HL-60/S4 treated with retinoic acid at 250 ng/mL for 4 days and 3 days (cell line): ENCODE measurements around the gene RABGEF1.
"Not testable (repeated sequence)": the region's sequence is repeated elsewhere in the genome, so short reads cannot be mapped to it uniquely, and the experiment has no call there.

Source experiments
- in situ Hi-C: fragments of 300-500 bp; cut with MboI; formaldehyde crosslinking; loops from 2 replicates; pipeline ENCODE4 v1.7.0; 2022; ENCODE audit warnings: low sequenced_read_pairs

Gene RABGEF1

GRCh38 chr7:66735154-66735553 lies 5.4 kb upstream of the RABGEF1 start:
- in situ Hi-C loops: no loop called here

DNA sequence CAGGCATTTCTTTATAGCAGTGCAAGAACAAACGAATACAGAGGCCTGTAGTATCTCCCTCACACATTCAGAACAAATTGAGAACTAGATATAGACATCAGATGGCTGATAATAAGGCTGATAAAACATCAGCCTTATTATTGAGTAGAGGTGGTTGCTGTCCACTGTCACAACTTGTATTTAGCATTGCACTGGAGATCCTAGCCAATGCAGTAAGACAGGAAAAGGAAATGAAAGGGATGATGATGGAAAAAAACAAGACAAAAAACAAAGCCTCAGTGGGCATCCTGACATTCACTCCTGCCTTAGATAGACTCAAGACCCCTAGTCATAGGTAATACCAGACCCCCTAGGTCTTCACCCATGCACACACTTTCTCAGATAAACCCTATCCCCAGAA lies 4.7 kb upstream of the RABGEF1 start:
- in situ Hi-C loops: no loop called here

- in situ Hi-C loops: no loop called here
These were observed 3.6 kb upstream of the RABGEF1 start for GRCh38 chr7:66736892-66737291.

DNA sequence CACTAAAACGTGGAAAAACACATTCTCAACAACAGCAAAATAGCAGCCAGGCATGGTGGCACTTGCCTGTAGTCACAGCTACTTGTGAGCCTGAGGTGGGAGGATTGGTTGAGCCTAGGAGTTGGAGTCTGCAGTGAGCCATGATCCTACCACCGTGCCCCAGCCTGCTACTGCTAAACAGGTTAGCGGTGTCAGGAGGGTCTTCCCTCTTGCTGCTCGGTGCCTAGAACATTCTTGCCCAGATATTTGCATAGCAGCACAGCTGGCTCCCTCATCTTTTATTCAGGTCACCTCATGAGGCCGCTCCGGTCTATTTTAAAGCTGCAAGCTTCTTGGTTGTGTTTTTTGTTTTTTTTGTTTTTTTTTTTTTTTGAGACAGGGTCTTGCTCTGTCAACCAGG lies 2.9 kb upstream of the RABGEF1 start:
- in situ Hi-C loops: no loop called here

DNA sequence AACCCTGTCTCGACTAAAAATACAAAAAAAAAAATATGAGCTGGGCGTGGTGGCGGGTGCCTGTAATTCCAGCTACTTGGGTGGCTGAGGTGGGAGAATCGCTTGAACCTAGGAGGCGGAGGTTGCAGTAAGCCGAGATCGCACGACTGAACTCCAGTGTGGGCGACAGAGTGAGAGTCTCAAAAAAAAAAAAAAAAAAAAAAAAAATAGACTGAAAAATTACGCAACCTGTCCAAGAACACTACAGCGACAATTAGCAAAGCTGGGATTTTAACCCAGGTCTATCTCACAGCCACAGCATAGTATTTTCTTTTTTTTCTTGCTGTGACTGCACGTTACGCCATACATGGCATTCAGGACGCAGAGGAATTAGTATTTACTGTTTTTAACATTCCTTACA lies 1.1 kb upstream of the RABGEF1 start:
- in situ Hi-C loops: no loop called here

DNA sequence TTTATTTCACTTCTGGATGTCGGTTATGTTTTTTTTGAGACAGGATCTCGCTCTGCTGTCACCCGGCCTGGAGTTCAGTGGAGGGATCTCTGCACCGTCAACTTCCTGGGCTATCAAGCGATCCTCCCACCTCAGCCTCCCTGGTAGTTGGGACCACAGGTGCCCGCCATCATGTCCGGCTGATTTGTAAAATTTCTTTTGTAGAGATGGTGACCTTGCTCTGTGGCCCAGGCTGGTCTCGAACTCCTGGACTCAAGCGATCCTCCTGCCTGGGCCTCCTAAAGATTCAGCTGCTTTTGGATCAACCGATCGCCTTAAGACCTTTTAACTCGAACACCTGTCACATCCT lies 606 bp upstream of the RABGEF1 start:
- in situ Hi-C loops: no loop called here

DNA sequence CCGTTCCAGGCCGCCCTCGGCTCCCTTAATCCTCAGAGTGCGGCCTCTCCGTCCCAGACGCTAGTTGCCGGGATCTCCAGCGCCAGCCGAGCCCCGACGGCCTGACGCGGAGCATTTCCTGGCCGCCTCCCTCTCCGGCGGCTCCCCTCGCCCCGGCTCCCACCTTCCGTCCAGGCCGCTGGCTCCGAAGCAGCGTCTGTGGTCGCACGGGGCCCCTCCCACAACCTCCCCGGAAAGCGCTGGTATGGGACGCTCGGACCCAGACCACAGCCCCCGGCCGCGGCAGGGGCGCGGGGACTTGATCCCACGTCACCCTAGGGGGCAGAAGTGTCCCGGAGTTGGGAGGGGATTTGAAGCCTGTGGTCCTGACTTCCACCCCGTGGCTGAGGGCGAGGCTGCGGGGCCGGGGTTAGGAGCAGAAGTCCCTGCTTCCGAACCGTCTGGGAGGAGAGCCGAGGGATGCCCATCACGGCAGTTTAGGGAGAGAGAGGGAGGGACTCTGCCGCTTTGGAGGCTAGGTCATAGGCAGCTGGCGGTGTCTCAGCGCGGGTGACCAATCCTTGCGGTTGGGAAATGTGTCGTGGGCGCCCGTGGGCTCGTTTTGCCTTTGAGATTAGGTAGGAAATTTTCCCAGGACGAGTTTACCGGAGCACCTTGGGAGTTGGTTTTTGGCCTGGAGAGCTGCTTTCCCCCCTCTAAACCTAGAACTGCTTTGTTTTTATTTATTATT lies 612 bp downstream of the RABGEF1 start:
- in situ Hi-C loops: not testable (repeated sequence)

DNA sequence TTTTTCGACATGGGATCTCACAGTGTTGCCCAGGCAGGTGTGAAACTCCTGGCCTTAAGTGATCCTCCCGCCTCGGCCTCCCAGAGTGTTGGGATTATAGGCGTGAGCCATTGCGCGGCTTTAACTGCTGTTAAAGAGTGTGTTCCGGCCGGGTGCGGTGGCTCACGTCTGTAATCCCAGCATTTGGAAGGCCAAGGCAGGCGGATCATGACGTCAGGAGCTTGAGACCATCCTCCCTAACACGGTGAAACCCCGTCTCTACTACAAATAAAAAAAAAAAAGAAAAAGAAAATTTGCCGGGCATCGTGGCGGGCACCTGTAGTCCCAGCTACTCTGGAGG lies 1.1 kb downstream of the RABGEF1 start:
- in situ Hi-C loops: no loop called here

DNA sequence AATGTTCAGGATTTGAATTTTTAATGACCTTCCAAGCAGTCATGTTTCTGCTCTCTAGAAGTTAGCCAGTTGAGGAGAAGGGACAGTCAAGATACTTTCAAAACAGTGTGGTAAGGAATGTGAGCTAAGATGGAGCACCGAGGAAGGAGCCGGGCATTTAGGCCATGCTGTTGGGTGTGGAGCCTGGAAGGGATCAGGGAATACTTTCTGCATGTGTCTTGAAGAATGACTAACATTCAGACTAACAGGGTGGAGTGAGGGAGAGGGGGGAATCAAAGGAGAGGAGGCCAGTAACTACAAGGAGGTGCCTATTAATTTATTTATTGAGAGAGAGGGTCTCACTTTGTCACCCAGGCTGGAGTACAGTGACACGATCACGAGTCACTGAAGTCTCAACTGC lies 1.8 kb downstream of the RABGEF1 start:
- in situ Hi-C loops: not testable (repeated sequence)

DNA sequence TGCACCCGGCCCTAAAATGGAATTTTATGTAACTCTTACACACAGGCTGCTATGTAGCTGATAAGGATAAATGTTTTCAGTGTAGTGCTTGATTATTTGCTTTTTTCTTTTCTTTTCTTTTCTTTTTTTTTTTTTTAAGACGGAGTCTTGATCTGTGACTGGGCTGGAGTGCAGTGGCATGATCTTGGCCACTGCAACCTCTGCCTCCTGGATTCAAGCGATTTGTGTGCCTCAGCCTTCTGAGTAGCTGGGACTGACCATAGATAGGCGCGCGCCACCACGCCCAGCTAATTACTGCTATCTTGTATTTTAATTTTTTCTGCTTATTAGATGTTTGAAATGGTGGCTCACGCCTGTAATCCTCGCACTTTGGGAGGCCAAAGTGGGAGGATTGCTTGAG lies 3.4 kb downstream of the RABGEF1 start:
- in situ Hi-C loops: no loop called here

DNA sequence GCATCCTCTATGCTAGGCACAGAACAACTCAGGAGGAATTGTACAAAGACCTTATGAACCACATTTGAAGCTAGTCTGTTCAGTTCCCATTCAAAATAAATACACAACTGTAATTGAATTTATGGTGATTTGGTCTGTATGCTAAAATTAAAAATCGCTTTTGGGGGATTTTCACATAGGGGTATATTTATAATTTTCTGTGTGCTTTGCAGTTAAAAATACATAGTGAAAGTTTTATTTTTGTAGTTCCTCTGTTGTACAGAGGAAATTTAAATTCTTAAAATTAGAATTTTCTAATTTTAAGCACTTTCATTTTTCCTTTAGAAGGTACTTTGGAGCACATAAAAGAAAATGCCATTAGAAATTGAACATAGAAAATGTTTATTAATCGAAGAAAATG lies 6.9 kb downstream of the RABGEF1 start:
- in situ Hi-C loops: no loop called here

DNA sequence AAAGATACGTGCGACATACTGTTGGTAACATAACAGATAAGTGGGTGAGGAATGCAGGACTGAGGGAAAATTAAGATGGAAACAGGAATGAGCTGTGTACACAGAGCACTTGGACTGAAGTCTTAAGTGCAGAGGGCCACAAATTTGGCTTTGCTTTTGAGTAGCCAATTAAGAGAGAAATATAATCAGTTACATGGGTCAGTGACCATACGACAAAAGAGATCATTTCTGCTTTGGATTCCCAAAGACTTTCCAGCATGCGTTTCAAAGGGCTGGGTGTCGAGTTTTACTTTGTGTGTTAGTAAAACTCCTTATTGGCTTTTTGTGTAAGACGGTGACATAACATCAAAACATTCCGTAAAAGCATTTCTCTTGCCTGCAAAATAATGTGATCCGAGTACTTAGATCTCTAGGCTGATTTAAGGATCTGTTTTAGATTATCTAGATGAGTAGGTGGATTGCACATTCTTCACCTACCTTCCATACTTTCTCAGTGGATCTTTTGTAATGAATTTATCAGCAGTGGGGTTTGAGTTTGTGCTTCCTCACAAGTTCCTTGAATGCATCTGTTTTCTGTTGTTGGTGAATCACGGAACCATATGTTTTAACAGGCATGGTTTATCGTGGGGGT lies 7.5 kb downstream of the RABGEF1 start:
- in situ Hi-C loops: no loop called here

DNA sequence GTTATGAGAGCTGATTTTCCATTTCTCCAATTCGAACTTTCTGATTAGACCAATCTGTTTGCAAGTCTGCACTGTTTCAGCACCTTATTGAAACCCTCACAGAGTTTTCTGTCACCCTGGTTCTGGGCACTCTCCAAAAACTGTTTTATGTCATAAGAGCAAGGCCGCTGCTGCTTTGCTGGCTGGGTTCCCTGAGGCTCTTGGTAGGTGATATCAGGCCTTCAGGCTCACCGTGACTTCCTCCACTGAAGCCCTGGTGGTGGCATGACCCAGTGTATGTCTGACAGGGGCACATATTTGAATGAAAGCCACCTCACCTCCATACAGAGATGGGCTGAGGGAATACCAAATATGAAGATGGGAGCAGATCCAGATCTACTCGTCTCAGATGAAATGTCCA lies 8.3 kb downstream of the RABGEF1 start:
- in situ Hi-C loops: no loop called here

DNA sequence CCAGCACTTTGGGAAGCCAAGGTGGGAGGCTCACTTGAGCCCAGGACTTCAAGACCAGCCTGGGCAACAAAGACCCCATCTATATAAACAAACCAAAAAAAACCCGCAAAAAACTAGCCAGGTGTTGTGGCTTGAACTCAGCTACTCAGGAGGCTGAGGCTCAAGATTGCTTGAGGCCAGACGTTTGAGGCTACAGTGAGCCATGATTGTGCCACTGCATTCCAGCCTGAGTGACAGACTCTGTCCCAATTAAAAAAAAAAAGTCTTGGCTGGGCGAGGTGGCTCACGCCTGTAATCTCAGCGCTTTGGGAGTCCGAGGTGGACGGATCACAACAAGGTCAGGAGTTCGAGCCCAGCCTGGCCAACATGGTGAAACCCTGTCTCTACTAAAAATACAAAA lies 11.4 kb downstream of the RABGEF1 start:
- in situ Hi-C loops: no loop called here

GRCh38 chr7:66754541-66754940 lies 14.0 kb downstream of the RABGEF1 start:
- in situ Hi-C loops: no loop called here

DNA sequence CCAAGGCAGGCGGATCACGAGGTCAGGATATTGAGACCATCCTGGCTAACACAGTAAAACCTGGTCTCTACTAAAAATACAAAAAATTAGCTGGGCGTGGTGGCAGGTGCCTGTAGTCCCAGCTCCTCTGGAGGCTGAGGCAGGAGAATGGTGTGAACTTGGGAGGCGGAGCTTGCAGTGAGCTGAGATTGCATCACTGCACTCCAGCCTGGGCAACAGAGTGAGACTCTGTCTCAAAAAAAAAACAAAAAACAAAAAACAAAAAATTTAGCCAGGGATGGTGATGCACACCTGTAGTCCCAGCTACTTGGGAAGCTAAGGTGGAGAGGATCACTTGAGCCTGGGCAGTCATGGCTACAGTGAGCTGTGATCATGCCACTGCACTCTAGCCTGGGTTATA lies 14.5 kb downstream of the RABGEF1 start:
- in situ Hi-C loops: not testable (repeated sequence)

GRCh38 chr7:66756227-66756626 lies 15.7 kb downstream of the RABGEF1 start:
- in situ Hi-C loops: not testable (repeated sequence)

DNA sequence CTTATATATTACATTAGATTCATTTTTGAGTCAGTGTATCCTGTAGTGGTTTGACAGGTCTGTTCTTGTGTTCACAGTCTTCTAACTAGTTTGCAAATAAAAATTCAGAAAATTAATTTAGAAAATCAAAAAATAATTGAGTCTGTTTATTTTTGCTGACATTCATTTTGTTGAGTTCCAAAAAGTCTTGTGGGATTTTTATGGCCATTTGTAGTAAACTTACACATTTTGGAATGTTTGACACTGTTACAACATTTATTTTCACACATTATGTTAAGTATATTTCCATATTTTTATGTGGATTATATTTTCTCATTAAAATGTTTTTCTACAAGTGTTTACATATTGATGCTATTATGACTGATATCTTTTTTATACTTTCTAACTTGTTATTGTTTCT lies 16.4 kb downstream of the RABGEF1 start:
- in situ Hi-C loops: no loop called here

GRCh38 chr7:66757939-66758338 lies 17.4 kb downstream of the RABGEF1 start:
- in situ Hi-C loops: no loop called here

- in situ Hi-C loops: no loop called here
These were observed 18.6 kb downstream of the RABGEF1 start for GRCh38 chr7:66758950-66759628.

- in situ Hi-C loops: not testable (repeated sequence)
These were observed 22.6 kb downstream of the RABGEF1 start for GRCh38 chr7:66763183-66763582.

- in situ Hi-C loops: not testable (repeated sequence)
These were observed 23.3 kb downstream of the RABGEF1 start for GRCh38 chr7:66763633-66764355.
